22Rv1 (cell line): Measurements from ENCODE around the gene SNX13.

Source experiments
- H3K27ac ChIP-seq: fragments of 450-650 bp; 2 replicates; pipeline ENCODE4 v1.5.1; 2017
- CTCF ChIP-seq: fragments of 450-650 bp; IDR thresholded peaks from 2 replicates; pipeline ENCODE4 v1.5.1; 2017; ENCODE audit warnings: mild to moderate bottlenecking
- ZFX ChIP-seq: fragments of 450-650 bp; IDR thresholded peaks from 2 replicates; pipeline ENCODE4 v1.6.1; 2017; ENCODE audit warnings: antibody characterized with exemption, borderline replicate concordance

The SNX13 gene

GRCh38 chr7:17940302-17940883 lies at the start of gene SNX13:
TSS of gene SNX13 (minus strand) at chr7:17940494. CDS start at chr7:17940295, 199 bp downstream.
- TF ChIP-seq ZFX (no peak), CTCF (peak; percentile 61)

GRCh38 chr7:17989546-17989945 lies 49.3 kb upstream of the SNX13 start:
- no peak overlapping the region for H3K27ac ChIP-seq
- TF ChIP-seq ZFX (no peak), CTCF (no peak)

More at GRCh38 chr7:17940302-17940883, at the start of gene SNX13:
- H3K27ac ChIP-seq = peak within 1 kb of the TSS; percentile 75

- TF ChIP-seq ZFX = no peak
- TF ChIP-seq CTCF = no peak; the same call in 1 of the 2 replicates
- H3K27ac ChIP-seq = no peak overlapping the region
Observed at GRCh38 chr7:17988858-17989257, 48.6 kb upstream of the SNX13 start.

- TF ChIP-seq ZFX (no peak), CTCF (no peak)
- no peak overlapping the region for H3K27ac ChIP-seq
Observed at GRCh38 chr7:17988141-17988540, 47.8 kb upstream of the SNX13 start.

- H3K27ac ChIP-seq = no peak overlapping the region
- TF ChIP-seq ZFX = no peak
- TF ChIP-seq CTCF = no peak
Observed at GRCh38 chr7:17986851-17987250, 46.6 kb upstream of the SNX13 start.

GRCh38 chr7:17985473-17986239 lies 45.4 kb upstream of the SNX13 start:
- TF ChIP-seq ZFX (no peak), CTCF (no peak)
- H3K27ac ChIP-seq = no peak overlapping the region

GRCh38 chr7:17984288-17984687 lies 44.0 kb upstream of the SNX13 start:
- TF ChIP-seq ZFX = no peak
- no peak overlapping the region for H3K27ac ChIP-seq
